Germinal center (tissue), 1 donor: ENCODE measurements around the gene ATXN1.
A peak's percentile ranks its signal among the peaks of the same experiment; 100 is the strongest.
"Not testable (repeated sequence)": the region's sequence is repeated elsewhere in the genome, so short reads cannot be mapped to it uniquely, and the experiment has no call there.

ENCODE experiments used
- DNase-seq: peaks from one replicate; pipeline ENCODE4 v3.0.0; 2012; ENCODE audit warnings: mixed read lengths, low spot score

ATXN1 gene

DNA sequence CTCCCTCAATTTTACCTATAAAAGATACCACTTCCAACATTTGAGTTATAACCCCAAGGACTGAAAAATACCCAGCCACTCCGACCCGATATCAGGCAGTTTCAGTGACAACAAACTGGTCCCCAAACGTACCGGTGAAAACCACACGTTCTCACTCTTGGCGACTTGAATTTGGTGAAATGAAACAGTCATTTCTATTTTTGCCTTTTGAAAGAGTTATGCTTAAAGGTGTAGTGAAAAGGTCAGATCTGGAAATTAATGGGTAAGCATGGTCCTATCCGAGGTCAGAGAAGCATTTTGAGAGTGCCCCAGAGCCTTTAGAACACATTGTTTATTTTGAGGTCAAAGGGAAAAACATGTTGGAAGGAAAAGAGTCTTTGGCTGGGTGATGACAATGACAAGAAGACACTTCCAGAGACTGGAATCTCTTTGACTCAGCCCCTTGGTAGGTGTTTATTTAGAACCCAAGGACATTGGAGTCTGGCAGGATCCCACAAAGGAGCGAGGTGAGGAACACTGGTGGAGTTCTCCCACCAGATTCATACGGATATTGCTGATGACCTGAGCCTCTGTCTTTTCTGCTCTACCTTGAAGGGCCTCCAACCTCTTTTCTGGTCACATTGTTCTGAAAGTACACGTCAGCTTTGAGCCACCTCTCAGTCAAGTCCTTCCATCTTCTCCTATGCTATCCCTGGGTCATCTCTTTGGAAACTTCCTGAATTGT, 287.9 kb downstream of the ATXN1 start:
- peak; percentile 11 for DNase-seq

DNA sequence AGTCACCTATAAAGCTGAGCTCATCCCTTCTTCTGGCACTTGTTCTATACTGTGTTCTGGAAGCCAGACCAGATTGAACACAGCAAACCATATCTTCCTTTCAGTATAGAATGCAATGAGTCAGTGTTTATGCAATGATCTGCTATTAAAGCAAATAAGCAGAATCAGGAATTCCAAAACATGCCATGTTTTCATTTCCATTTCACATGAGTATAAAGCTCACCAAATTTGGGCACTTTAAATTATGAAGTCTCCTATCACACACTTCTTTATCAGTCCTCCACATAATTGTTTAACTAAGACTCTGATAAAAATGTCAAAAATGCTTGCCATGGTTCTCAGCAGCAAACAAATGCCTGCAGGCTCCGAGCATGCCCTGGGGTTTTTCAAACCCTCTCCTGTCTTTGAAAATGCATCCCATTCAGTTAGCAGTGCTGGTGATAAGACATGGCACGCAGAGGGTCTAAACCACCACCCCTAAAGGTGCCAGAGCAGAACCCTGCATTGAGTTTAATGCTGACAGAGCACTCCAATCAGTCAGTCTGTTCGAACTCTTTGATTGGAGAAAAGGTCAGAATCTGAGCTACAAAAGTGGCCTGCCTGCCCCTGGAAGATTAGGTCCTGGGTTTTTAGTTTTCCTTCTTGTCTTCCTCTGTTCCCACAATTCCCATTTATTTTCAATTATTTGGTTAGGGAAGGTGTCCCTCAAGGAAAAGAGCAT, 288.8 kb downstream of the ATXN1 start:
- DNase-seq: peak; percentile 8

DNA sequence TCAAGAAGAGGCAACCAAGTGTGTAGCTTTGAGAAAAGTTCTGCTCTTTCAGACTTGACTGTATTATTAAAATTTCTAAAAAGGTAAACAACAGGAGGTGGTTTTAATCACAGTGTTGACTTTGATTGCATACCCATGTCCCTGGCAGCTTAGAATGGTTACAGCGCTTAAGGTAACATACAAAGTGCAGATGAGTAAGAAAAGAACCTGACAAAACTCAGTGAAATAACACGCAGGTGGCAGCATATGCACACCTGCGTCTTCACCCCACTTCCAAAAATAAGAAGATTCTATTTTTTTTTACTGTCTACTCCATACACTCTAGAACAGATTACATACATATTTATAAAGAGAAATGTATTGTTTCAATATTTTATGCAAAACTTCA, 289.4 kb downstream of the ATXN1 start:
- peak; percentile 42 for DNase-seq

DNA sequence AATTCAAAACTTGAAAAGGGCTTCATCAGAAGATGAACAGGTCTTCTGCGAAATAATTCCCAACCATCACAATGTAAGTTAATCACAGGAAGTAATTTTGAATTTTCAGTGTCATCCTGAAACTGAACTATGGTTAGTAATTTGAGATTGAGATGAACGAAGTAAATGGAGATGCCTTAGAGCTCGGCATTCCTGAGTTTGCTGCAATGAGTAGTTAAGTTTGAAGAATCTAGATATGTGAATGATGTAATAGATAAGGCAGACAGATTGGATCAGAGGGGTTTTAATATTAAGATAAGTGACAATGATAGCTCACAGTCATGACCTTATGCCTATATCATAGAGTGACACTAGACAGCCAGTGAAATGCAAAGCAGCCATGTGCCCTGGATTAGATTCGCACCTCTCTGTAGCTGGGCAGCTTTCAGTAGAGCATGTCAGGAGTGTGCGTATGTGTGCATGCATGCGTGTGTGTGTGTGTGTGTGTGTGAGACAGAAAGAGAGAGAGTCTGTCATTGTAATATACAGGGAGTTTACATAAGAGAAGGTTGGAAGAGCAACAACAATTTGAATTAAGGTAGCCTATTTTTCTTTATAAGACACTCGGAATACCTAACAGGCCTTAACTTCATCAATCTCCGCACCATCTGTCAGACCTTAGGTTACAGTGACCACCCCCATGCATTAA, 289.9 kb downstream of the ATXN1 start:
- DNase-seq: peak; percentile 53

DNA sequence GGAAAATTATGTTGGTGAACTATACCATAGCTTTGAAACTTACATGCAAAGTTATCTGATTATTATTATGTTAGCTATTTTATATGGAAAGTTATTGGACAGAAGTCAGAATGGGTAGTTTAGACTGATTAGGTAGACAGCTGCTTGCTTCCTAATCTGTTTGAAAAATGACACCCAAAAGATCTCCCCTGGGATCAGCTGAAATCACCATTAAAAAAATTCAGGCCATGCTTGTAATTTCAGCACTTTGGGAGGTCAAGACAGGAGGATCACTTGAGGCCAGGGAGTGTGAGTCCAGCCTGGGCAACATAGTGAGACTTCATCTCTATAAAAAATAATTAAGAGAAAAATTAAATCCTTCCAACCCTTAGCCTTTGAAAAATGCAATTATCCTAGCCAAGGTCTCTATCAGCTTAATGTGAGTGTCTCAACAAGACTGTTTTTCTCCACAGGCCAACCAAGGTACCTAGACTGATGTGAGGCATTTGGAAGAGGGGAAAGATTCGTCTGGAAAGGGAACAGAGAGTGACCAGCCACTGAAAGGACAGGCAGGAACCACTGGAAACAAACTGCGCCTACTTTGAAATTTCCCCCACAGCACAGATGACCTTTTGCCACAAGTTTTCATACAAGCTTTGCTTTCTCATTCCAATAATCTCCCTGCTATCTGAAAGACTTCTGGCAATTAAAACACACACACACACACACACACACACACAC, 290.6 kb downstream of the ATXN1 start:
- DNase-seq: no peak

DNA sequence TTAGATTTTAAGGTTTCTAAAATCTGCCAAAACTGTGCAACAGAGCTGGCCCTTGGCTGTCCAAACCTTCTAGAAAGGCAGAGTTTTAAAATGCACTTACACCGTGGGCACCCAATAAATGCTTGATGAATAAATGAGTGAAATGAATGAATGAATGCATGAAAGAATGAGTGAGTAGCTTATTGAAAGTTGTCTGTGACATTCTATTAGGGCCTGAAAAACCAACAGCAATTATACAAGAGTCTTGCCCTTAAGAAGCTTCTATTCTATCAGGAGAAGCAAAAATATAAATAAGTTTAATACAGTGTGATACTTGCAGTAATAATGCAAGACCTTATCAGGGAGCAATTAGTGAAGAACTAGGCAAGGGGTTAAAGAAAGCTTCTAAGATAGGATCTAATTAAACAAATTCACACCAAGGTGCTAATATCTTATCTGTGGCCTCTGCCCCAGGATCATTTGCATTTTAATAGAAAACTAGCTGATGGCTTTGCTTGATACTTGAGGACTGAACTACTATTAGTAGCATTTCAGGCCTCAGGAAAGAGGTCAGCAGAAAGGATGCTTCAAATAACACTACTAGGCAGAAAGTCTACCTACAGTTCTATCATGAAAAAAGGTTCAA, 292.2 kb downstream of the ATXN1 start:
- no peak for DNase-seq

DNA sequence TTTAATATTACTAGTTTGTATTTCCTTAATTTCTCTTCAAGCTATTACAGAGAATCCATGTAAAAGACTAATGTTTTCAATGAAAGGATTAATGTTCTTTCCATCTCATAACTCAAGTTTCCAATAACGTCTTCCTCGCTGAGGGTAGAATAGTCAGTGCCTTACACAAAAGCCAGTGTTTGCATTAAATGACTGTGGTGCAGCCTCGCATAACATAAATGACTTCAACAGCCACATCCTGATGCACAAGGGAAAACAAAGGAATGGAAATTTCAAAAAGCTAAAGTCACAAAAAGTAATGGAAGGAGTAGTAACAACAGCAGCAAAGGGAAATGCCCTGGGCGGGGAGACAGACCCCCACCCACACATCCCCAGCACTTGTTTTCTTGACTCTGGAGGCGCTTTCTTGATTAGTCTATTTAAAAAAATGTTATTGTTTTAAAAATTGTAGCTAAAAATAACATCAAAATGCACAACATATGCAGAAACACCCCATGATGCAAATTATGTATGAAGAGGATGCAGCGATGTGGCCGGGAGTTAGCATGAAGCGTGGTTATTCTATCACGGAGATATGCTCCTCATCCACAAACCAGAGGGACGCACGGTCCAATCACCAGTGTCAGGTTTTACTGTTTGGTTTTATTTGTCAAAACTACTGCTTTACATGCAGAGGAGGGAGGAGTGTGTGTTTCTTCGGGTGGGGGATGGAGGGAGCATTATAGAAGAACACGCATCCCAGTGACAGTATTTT, 294.3 kb downstream of the ATXN1 start:
- no peak for DNase-seq

DNA sequence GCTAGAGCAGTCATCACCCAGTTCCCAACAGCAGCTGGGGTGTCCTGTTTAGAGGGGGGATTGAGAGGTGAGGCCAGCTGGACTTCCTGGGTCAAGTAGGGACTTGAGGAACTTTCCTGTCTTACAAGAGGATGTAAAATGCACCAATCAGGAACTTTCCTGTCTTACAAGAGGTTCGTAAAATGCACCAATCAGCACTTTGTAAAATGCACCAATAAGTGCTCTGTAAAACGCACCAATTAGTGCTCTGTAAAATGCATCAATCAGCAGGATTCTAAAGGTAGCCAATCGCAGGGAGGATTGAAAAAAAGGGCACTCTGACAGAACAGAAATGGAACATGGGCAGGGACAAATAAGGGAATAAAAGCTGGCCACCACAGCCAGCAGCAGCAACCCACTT, 297.2 kb downstream of the ATXN1 start:
- no peak for DNase-seq

DNA sequence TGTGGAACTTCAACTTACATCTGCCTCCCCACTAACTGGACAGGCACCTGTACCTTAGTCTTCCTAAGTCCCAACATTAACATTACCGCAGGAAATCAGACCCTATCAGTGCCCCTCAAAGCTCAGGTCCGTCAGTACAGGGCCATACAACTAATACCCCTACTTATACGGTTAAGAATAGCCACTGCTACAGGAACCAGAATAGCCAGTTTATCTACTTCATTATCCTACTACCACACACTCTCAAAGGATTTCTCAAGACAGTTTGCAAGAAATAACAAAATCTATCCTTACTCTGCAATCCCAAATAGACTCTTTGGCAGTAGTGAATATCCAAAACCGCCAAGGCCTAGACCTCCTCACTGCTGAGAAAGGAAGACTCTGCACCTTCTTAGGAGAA, 298.0 kb downstream of the ATXN1 start:
- DNase-seq: not testable (repeated sequence)

DNA sequence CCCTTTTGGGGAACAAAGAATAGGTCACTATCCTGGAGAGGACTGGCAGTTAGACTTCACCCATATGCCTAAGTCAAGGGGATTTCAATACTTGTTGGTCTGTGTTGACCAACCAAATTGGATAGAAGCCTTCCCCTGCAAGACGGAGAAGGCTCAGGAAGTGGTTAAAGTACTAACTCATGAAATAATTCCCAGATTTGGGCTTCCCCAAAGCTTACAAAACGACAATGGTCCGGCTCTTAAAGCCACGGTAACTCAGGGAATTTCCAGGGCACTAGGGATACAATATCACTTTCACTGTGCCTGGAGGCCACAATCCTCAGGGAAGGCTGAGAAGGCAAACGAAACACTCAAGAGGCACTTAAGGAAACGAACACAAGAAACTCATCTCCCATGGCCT, 299.8 kb downstream of the ATXN1 start:
- no peak for DNase-seq

DNA sequence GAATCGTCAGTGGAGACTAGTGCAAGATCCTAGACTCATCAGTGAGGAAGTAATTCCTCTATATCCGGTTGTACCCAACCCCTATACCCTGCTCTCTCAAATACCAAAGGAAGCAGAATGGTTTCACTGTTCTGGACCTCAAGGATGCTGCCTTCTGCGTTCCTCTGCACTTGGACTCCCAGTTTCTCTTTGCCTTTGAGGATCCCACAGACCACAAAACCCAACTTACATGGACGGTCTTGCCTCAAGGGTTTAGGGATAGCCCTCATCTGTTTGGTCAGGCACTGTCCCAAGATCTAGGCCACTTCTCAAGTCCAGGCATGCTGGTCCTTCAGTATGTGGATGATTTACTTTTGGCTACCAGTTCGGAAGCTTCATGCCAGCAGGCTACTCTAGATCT, 301.8 kb downstream of the ATXN1 start:
- not testable (repeated sequence) for DNase-seq

DNA sequence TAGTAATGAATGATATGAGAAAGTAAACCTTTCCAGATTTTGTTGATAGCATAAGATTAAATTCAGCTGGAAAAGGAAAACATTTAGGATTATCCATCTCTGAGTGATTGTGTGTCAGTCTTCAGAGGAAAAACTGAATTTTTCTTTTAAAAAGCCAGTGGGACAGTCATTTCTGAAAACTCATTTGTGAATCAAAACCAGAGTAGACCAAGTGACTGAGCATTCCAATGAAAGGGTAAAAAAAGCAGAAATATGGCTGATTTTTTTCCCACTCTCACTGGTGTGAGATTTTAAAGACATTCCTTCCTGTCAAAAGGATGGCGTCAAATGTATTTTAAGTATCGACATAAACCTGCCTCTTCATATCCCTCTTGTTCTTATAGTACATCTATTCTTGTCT, 308.9 kb downstream of the ATXN1 start:
- no peak for DNase-seq

DNA sequence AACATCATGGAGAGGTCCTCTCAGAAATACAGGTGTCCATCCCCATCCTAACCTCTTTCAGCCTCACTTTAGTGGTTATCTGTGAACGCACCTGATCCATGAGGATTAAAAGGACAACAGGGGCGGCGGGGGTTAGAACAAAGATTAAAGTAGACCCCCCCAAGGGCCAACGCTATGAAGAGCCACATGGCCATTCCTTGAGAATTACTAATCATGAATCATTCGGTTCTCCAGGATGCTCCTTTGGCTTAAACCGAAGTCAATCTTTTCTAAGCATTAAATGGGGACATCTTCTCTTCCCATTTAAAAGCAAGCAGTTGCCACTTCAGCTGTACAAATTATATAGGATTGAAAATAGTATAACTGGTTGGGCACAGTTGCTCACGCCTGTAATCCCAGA, 310.4 kb downstream of the ATXN1 start:
- no peak for DNase-seq

DNA sequence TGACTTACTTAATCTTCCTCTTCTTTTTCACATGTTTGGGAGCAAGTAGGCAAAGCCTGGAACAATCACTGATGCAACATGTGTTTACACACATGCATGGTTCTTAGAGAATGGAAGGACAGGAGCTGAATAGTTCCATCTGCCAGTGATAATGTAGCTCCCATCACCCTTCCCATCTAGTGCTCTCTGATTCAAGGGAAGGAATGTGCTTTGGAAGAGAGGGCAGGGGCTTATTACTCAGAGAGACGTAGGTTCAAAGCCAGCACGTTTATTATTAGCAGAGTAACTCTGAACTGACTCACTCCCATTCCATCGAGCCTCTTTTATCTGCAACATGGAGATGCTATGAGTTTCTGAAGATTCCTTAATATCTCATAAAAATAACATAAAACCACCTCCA, 311.0 kb downstream of the ATXN1 start:
- DNase-seq: no peak

DNA sequence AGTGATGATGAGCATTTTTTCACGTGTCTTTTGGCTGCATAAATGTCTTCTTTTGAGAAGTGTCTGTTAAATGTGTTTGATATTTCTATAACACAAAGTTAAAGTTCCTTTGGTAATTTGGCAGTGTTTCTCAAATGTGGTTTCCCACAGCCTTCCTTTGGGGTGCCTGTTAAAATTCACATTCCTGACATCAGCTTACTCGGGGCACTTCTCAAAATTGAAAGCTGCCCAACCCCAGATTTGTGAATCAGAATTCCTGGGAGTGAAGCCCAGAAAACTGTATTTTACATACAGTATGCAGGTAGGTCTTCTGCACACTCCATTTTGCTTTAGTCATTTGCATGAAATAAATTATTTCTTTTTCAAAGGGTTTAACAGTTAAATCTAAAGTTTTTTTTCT, 315.0 kb downstream of the ATXN1 start:
- no peak for DNase-seq

DNA sequence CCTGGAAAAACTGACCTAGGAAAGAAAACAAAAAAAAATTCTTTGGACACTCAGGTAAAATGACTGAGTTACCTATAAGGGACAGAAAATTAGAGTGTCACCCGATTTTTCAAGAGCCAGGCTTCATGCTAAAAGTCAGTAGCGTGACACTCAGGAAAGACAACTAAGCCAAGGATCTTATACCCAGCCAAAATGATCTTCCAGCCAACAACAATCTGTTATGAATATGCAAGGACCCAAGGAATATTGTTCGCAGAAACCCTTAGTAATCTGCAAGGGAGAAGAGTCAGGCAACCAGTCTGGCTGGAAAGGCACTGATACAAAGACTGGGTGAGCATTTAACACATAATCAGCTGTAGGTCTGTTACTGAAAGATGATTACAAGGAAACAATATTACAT, 319.2 kb downstream of the ATXN1 start:
- DNase-seq: no peak

DNA sequence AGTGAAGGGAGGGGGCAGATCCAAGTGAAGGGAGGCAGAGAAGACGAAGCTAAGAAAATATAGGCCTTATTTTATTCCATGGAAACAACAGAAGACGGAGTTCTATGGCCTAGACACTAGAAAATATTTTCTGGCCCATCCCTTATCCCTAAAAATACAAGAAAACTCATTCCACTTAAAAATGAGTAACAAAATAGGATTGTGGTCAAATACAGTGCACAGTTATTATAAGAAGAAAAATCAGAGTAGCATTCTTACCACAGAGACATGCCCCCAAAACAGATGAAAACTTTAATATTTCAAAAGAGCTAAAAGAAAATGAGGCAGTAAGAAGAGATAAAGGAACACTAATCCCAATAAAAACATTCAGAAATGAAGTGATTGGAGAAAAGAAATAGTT, 320.0 kb downstream of the ATXN1 start:
- DNase-seq: no peak

DNA sequence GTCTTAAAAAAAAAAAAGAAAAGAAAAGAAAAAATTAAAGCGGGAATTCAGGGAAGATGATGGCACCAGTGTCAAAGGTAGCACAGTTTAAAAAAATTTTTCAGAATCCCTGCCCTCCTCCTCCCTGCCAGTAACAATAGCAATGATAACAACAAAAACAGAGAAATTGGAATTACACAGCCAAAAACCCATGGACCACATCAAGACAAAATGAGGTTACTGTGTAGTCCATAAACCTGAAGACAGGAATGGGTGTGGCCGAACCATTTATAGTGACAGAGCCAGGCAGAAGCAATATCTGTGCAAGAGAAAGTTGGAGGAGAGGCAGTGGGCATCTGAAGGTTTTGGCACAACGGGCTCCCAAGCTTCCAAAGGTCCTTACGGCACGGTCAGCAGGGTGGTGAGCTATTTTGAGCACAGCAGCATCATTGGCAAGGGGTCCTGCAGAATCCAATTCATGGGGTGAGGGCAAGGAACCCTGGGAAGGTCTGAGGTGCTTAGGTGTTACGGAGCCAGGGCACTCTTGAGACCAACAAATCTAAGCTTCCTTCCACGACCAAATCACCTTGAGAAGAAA, 320.5 kb downstream of the ATXN1 start:
- DNase-seq: no peak

DNA sequence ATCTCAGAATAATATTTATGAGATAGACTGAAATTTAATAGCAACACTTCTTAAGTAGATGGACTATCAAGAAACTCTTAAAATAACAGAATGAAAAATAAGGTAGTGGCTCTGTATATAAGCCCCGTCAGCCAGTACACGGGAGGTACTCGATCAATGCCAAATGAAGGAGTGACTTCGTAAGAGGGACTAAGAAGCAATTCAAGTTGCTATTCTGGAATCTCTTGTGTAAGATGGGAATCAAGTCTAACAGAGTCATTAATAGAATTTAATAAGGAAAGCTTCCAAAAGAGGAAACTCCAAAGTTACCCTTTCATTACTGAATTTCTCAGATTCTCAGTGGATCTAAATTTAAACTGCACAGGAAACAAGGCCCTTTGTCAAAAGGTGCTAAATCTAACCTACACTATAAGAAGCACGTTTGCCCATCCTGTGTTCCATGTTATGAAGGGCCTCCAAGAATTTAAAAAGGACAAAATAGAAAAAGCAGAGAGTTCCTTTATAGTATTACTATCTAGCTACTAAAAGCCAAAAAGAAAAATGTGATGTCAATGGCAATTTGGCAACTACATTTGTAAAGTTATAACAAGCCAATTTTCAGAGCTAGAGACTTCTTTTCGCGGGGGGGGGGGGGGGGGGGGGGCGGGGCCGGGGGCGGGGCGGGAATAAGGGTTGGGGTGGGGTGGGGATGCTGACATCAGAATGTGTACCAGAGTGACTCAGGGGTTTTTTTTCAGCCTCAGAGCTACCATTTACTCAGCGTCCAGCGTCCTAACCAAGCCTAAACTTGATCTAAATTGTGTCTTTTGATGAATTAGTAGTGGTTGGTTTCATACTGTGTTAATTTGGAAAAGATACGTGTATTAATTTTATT, 322.3 kb downstream of the ATXN1 start:
- no peak for DNase-seq

DNA sequence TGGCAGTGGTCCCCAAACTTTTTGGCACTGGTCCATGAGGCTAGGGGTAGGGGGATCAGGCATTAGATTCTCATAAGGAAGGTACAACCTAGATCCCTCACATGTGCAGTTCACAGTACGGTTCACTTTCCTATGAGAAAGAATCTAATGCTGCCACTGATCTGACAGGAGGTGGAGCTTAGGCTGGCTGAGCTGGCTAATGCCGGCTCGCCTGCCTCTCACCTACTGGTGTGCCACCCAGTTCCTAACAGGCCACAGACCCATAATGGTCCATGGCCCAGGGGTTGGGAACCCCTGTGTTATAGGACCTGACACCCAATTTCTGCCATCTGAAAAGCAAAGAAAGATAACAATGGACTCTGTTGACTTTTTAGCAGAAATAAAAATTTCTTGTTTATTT, 323.3 kb downstream of the ATXN1 start:
- DNase-seq: no peak
